HG03342 (cell line): Measurements from ENCODE around the gene NCKAP1.
"Not testable (repeated sequence)": the region's sequence is repeated elsewhere in the genome, so short reads cannot be mapped to it uniquely, and the experiment has no call there.

Source experiments
- ATAC-seq: cut with Tn5 transposase; IDR thresholded peaks from one replicate; pipeline ENCODE4 v1.9.1; 2021; ENCODE audit warnings: mild to moderate bottlenecking, moderate library complexity; ENCODE audit not compliant: unreplicated experiment

The NCKAP1 gene

DNA sequence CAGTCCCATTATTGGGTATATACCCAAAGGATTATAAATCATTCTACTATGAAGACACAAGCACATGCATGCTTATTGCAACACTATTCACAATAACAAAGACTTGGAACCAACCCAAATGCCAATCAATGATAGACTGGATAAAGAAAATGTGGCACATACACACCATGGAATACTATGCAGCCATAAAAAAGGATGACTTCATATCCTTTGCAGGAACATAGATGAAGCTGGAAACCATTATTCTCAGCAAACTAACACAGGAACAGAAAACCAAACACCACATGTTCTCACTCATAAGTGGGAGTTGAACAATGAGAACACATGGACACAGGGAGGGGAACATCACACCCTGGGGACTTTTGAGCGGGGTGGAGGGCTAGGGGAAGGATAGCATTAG is 158.2 kb downstream of the NCKAP1 start:
- not testable (repeated sequence) for ATAC-seq

DNA sequence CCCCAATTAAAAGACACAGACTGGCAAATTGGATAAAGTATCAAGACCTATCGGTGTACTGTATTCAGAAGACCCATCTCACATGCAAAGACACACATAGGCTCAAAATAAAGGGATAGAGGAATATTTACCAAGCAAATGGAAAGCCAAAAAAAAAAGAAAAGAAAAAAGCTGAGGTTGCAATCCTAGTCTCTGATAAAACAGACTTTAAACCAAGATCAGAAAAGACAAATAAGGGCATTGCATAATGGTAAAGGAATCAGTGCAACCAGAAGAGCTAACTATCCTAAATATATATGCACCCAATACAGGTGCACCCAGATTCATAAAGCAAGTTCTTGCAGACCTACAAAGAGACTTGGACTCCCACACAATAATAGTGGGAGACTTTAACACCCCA is 161.6 kb downstream of the NCKAP1 start:
- ATAC-seq, result not testable (repeated sequence)

DNA sequence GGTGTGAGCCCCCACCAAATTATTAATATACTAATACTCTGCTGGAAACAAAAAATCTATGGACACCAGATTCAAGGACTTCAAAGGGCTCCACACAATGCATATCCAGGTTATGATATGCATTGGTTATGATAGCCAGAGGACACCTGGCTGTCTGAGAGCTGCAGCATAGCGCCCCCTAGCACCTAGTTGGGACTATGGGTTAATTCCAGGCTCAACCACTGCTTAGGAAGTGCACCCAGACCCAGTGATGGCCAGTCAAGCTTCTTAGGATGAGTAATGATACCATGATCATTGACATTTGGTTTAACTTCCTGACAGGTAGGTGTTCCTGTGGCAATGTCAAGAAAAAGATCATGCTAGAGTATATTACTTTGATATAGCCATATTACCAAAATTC is 168.0 kb downstream of the NCKAP1 start:
- ATAC-seq, result no peak

DNA sequence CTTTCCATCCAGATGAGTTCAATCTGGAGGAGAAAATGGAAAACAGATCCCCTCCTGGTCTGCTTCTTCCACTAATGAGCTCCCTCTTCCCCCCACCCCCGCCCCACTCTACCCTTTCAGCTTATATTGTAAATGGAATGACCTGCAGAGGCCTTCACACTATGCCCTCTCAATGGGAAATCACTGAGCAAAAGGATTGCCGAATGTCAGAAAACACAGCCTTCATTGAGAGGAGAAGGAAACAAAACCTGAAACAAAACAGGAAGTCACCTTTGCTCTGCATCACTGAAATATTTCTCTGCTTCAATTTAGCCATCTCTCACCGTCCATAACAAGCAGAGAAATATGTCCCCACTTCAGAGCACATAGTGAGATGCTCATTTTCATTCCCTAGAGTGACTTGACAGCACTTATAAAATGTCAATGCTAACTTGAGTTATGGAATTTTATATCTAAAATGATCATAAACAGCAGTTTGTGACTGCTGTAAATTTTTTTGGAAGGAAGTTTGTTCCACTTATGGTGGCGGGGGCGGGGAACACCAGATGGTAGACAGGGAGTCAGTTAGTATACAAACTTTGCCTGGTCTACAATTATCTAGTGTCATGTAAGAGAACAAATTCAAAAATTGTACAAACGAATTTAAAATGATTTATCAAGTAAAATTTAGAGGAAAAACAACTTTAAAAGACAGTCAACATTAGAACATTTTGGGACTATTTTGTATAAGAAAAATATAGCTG is 170.0 kb downstream of the NCKAP1 start:
- ATAC-seq, result no peak

DNA sequence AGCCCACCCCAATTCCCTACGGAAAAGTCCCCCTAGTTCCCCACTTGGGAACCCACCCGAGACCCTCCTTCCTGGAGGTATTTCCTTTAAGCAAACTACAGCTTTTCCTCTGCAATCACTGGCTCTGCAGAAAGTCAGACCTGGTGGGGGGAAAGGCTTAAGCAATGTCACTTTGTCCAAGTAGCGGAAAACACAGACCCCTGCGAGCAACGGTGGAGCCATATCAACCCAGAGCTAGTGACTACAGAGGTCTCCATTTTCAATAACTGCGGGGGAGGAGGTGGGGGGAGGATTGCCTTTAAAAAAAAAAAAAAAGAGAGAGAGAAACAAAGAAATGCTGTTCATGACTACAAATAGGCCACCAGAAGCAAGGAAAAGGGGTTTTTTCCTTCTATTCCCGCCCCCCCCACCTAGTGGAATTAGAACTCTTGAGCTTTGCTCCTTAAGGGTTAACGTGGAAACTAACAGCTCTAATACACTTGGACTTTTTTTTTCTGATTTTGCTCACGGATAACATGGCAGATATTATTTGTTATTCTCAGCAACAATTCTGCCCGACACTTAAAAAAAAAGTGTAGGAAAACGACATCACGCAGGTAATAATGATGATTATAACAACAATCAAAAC is 170.7 kb downstream of the NCKAP1 start:
- ATAC-seq, result no peak

DNA sequence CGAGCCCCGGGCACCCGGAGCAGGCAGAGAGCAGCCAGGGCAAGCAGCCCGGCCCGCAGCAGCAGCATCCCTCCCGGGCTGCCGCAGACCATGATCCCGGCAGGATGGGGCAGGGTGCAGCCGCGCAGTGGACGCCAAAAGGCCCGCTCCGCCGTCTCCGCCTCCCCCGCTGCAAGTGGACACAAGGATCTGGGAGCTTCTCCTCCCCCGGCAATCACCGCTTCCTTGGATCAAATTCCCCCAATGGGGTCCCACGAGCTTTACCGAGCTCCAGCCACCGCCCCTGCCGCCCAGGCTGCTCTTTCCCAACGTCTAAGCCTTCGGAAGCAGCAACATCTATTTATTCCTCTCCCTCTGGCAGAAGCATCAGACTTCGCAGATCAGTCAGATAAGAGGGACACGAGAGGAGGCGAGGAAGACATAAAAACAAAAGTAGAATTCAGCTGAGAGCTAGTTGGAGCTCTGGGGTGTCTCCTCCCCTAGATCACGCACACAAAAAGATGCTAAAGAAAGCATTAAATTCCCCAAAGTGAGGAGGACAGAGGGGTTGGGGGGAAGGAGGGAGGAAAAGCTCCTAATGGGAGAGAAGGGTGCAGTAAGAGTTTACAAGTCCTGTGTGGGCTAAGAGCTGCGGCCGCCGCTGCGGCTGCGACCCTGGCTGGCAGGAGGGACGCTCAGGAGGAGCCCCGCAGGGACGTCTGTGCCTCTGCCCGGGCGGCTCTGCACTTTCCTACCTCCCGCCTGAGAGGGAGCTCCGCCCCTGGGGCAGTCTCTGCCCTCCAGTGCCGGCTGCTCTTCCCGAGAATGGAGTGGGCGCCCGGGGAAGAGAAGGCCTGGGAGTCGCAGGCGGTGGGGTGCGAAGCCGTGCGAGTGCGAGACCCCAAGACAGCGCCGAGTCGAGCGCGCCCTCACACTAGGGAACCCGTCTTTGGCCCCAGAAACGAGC is 171.5 kb downstream of the NCKAP1 start, which contains the start of gene FRZB:
FRZB (minus strand) TSS at position 177 of the 946 bp plus-strand sequence; CDS start at position 92, 85 bp downstream.
- no peak for ATAC-seq

DNA sequence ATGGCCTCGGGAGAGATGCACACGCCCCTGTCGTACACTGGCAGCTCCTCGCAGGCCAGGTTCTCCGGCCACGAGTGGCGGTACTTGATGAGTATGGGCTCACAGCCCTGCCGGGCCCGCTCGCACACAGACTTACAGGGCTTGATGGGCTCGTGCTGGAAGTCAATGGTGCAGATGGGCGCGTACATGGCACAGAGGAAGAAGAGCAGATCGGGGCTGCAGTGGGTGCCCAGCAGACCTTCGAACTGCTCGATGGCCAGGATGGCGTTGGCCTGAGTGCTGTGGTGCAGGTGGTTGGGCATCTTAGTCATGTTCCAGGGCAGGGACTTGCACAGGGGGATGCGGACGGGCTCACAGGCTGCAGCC is 172.2 kb downstream of the NCKAP1 start:
- no peak for ATAC-seq

DNA sequence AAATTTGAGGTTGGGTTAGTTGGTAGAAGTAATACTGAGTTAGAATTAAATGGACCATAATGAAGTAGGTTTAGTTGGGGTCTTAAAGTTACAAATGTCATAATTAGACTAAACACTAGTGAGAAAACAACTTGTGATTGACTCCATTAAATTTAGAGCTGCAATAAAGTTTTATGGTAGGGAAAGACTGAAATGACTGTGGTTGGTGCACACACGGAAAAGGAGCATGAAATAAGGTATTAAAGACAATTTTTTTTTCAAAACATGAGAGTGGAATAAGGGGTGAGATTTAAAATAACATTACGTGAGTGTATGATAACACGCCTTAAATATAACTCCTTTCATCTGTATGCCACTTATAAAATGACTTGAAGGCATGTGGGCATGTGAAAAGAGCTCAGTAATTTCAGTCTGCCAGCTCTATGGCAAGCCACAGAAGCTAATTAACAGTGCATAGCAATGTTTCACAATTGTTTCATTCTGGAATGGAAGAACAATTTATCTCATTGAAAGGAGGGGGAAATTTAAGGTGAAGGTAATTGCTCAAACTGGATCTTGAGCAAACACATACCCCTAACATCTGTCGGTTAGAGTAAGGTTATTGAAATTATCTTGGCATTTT is 173.2 kb downstream of the NCKAP1 start:
- ATAC-seq, result no peak

DNA sequence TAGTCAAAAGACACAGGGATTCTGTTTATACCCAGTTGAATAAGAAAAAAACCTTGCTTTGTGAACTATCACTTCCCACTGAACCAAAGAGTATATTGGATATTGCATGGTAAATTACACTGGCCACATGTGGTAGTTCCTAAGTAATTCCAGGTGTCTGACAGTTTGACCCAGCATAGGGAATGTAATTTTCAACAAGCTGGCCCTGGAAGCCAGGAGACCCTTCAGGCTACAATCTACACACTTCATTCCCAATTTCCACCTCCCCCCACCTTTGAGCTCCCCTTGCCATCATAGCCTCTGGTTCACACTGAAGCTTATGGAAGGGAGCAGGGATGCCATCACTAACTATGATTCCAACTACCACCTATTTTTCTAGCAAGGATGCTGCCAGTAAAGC is 174.6 kb downstream of the NCKAP1 start:
- no peak for ATAC-seq

DNA sequence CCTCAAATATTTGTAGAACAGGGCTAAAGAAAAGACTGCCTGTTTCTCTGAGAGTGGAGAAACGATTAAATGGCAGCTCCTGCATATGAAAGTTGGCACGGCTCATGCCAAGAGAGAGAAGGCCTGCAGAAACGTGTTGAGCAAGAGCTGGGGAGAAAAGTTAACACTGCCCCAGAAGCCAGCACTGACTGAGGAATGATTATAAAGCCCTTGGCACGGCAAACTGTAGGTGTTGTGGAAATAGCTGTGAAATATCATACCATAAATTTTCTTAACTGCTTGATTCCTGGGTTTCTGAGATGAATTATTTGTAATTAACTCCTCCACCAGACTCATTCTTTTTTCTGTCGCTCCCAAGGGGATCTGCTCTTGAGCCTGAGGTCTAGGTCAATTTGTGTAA is 176.2 kb downstream of the NCKAP1 start:
- no peak for ATAC-seq

DNA sequence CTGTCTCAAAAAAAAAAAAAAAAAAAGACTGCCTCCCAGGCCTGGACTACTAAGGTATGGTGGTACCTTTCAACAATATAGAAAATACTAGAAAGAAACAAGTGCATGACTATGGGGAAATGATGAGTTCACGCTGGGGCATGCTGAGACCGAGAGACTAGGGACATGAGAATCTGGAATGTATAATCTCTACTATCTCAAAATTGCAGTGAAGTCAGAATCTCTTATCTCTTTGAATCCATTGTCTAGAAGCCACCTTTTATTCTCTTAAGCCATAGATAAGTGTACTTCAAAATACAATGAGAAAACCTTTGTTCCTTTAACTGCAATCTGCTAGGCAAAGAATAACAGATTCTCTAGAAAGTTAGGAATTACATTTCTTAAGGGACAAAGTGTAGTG is 177.4 kb downstream of the NCKAP1 start:
- no peak for ATAC-seq
